BJ (cell line): ENCODE measurements around the gene CPAMD8. TPM values are rescaled to one million over a fixed set of nuclear protein-coding genes. Genes with fewer than 3 reads are reported as not detected.

Source experiments
- CTCF ChIA-PET: fragments of 350-600 bp; formaldehyde crosslinking; extraction: SDS; loops from one replicate; lab custom pipeline; 2021; ENCODE audit warnings: antibody characterized with exemption, inconsistent platforms; lab: Yijun Ruan, JAX
- POLR2A ChIA-PET: fragments of 300-600 bp; sonication (Branson Sonifier 250); formaldehyde crosslinking; extraction: SDS; loops from one replicate; lab custom pipeline; 2021; ENCODE audit warnings: antibody characterized with exemption; lab: Charles Lee
- DNase-seq: peaks from one replicate; pipeline ENCODE4 v3.0.0-alpha.2; 2011; ENCODE audit warnings: low read depth
- H3K27me3 ChIP-seq: 2 replicates; pipeline ENCODE4 v1.6.0; 2011; ENCODE audit warnings: low read length; ENCODE audit not compliant: control insufficient read depth, insufficient read depth
- H3K36me3 ChIP-seq: 2 replicates; pipeline ENCODE4 v1.5.1; 2011; ENCODE audit warnings: low read length; ENCODE audit not compliant: control insufficient read depth, insufficient read depth
- H3K4me3 ChIP-seq: 2 replicates; pipeline ENCODE4 v1.5.1; 2011; ENCODE audit warnings: low read depth, mild to moderate bottlenecking, control low read depth, low read length
- CTCF ChIP-seq: IDR thresholded peaks from 2 replicates; pipeline ENCODE4 v1.5.1; 2011; ENCODE audit warnings: low read depth, mild to moderate bottlenecking, control low read depth, inconsistent platforms, low read length, moderate library complexity; ENCODE audit not compliant: insufficient read depth
- polyA plus RNA-seq: library from polyadenylated mRNA; depleted of rRNA; stranded (reverse); fragments of >200 nt; gene quantifications from 2 replicates; pipeline ENCODE4 v1.2.3, GENCODE V29; 2011

Gene CPAMD8
- polyA plus RNA-seq, 1 experiment, result 1.1 TPM

- Histone ChIP-seq H3K27me3 (0 out of 2 replicates have a peak, but pooled peaks cover 2% of the 10 kb centered on the region), H3K4me3 (no peak overlapping the region), H3K36me3 (no peaks in the 10 kb centered on the region)
- ChIA-PET POLR2A (no interaction called here), CTCF (interaction anchor here (1.6 to 1.8 kb wide), 2 partner anchors 126 to 154 kb away, joined by 3 to 11 read pairs; no protein-coding TSS in a partner anchor)
- TF ChIP-seq CTCF, result no peak
- no peak for DNase-seq
Observed at GRCh38 chr19:16898361-16899015, 128.1 kb downstream of the CPAMD8 start.

- Histone ChIP-seq H3K4me3 (peak overlapping the region; percentile 67), H3K36me3 (no peaks in the 10 kb centered on the region), H3K27me3 (0 out of 2 replicates have a peak, but pooled peaks cover 2% of the 10 kb centered on the region)
- DNase-seq, result no peak
- TF ChIP-seq CTCF, result no peak
- POLR2A ChIA-PET, result no interaction called here
- CTCF ChIA-PET, result interaction anchor here (1.6 kb wide), 1 partner anchor 155 kb away, joined by 3 read pairs; no protein-coding TSS in a partner anchor
Observed at GRCh38 chr19:16897856-16898161, 128.8 kb downstream of the CPAMD8 start.

- ChIA-PET POLR2A (no interaction called here), CTCF (interaction anchor here (1.6 kb wide), 1 partner anchor 155 kb away, joined by 3 read pairs; no protein-coding TSS in a partner anchor)
- H3K4me3 ChIP-seq, result peak overlapping the region; percentile 67
- H3K27me3 ChIP-seq, result 0 out of 2 replicates have a peak, but pooled peaks cover 2% of the 10 kb centered on the region
- H3K36me3 ChIP-seq, result no peaks in the 10 kb centered on the region
- peak; percentile 70 for DNase-seq
- TF ChIP-seq CTCF, result no peak
Observed at GRCh38 chr19:16897029-16897855, 129.4 kb downstream of the CPAMD8 start.

GRCh38 chr19:16896146-16897028, 130.2 kb downstream of the CPAMD8 start:
- no peak for DNase-seq
- no peak for TF ChIP-seq CTCF
- Histone ChIP-seq H3K27me3 (0 out of 2 replicates have a peak, but pooled peaks cover 2% of the 10 kb centered on the region), H3K4me3 (peak overlapping the region; percentile 51), H3K36me3 (no peaks in the 10 kb centered on the region)
- POLR2A ChIA-PET, result no interaction called here
- CTCF ChIA-PET, result no interaction called here
